HG03520 (cell line): ENCODE results near the gene C1QB.
"Not testable (repeated sequence)": the region's sequence is repeated elsewhere in the genome, so short reads cannot be mapped to it uniquely, and the experiment has no call there.

Source experiments
- ATAC-seq: cut with Tn5 transposase; IDR thresholded peaks from one replicate; pipeline ENCODE4 v1.9.1; 2021; ENCODE audit warnings: mild to moderate bottlenecking, moderate library complexity; ENCODE audit not compliant: unreplicated experiment

Gene C1QB

GRCh38 chr1:22691031-22691753 is 38.2 kb downstream of the C1QB start:
- no peak for ATAC-seq

DNA sequence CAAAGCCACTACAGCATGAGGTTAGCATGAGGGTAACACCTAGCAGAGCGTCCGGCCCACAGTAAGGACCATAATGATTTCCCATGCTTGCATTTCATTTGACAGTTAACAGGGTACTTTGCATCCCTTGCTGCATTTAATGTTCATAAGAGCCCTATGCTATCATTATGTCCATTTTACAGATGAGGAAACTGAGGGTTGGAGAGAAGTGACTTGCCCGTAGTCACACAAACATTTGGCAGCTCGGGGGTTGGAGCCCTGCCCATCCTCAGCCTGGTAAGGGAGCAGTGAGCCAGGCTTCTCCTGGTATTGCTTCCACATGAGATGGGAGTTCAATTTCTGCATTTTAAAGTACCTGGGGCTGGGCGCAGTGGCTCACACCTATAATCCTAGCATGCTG is 41.1 kb downstream of the C1QB start:
- ATAC-seq = no peak

DNA sequence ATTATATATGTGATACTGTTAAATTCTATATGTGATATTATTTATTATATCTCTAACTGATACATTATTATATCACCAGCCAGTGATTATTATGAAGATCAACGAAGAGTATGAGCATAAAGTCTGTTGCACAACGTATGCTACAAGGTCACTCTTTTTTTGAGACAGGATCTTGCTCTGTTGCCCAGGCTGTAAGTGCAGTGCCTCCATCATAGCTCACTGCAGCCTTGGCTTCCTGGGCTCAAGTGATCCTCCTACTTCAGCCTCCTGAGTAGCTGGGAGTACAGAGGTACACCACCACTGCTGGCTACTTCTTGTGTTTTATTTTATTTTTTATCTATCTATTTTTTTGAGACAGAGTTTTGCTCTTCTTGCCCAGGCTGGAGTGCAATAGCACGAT is 43.6 kb downstream of the C1QB start:
- no peak for ATAC-seq

DNA sequence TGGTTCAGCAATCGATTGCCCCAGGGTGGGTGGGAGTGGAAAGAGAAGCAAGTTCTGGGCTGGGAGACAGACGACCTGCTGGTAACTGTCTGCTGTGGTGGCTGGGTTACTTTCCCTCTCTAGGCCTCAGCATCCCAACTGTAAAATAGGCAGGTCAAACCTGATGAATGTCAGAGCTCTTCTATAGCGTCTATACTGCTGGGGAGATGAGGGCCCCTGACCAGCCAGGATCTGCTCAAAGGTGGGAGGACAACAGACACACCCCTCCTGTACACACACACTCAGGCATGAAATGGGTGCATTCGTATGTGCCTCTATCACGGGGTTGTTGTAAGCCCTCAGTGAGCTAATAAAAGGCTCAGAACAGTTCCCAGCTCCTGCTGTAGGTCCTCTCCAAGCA is 44.9 kb downstream of the C1QB start:
- ATAC-seq = no peak

DNA sequence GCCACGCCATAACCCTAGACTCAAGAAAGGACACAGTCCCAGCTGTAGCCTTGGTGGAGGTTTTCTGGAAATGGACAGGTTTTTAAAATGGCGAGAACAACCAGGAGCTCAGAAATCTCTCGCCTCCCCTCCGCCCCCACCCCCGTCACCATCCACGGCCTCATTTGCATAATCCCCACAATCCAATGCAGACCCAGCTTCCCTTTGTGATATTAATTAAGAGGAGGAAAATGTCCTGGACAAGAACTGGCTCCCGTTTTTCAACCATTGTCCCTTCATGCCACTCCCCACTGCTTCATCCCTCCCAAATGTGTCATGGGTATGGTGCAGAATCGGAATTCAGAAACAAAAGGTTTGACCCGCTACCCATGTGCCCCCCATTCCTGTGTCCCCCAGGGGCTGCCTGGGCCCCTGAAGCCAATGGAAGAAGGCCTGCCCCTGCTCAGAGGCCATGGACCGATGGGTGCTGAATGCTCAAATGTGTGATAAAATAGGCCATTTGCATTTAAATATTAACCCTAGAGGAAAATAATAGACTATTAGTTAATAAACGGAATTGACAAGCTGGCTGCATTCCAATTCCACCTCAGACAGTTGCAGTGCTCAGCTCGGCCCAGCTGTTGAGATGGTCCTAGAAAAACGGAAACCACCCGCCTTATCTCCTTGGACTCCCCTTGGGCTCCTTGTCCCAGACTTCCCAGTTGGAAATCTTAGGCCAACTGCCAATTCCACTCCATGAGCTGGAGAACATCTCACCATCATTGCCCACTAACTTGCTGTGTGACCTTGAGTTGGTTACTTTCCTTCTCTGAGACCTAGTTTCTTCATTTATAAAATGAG is 46.9 kb downstream of the C1QB start:
- no peak for ATAC-seq

- no peak for ATAC-seq
Observed at GRCh38 chr1:22702296-22703085, 49.5 kb downstream of the C1QB start.

GRCh38 chr1:22704440-22705067 is 51.5 kb downstream of the C1QB start:
- peak; percentile 58 for ATAC-seq

DNA sequence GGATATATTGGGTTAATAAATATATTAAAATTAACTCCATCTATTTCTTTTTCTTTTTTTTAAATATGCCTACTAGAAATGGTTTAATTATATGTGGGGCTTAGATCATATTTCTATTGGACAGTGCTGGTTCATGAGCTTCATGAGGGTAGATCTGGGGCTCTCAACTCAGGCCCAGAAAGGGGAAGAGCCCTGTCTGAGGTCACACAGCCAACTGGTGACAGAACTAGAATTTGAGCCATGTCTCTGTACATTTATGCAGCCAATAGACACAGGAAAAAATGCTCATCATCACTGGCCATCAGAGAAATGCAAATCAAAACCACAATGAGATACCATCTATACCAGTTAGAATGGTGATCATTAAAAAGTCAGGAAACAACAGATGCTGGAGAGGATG is 52.5 kb downstream of the C1QB start:
- no peak for ATAC-seq

GRCh38 chr1:22706100-22706499 is 53.1 kb downstream of the C1QB start:
- not testable (repeated sequence) for ATAC-seq

DNA sequence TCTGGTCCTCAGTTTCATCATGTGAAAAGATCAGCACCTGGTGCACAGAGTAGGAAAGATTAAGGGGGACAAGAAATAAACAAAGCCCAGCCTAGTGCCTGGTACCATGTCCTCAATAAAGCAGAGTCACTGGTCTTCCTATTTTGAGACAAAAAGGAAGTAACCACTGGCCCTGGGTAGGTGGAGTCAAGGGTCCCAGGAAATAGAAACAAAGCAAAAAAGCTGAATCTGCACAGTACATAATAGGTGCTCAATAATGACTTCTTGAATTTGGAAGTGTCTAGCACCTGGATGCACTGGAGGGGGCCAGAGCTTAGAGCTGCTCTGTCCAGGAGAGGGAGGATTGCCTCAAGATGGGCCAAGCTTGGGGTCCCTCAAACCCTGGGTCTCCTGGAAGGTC is 55.7 kb downstream of the C1QB start:
- ATAC-seq = no peak

DNA sequence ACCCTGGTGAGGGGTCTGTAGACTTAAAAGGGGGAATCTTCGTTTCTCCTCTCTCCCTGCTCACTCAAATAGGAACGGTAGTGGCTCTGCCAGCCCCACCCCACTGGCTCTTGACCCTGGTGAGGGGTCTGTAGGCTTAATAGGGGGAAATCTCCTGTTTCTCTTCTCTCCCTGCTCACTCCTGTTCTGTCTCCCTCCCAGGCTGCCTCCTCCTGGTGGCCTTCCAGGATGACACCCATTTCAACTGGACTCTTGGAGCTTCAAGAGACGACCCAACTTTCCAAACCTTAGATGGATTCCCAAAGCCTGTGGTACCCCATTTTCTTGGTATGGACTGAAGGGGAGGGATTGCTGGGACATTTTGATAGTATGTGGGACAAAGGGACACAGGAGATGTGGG is 56.2 kb downstream of the C1QB start:
- no peak for ATAC-seq

DNA sequence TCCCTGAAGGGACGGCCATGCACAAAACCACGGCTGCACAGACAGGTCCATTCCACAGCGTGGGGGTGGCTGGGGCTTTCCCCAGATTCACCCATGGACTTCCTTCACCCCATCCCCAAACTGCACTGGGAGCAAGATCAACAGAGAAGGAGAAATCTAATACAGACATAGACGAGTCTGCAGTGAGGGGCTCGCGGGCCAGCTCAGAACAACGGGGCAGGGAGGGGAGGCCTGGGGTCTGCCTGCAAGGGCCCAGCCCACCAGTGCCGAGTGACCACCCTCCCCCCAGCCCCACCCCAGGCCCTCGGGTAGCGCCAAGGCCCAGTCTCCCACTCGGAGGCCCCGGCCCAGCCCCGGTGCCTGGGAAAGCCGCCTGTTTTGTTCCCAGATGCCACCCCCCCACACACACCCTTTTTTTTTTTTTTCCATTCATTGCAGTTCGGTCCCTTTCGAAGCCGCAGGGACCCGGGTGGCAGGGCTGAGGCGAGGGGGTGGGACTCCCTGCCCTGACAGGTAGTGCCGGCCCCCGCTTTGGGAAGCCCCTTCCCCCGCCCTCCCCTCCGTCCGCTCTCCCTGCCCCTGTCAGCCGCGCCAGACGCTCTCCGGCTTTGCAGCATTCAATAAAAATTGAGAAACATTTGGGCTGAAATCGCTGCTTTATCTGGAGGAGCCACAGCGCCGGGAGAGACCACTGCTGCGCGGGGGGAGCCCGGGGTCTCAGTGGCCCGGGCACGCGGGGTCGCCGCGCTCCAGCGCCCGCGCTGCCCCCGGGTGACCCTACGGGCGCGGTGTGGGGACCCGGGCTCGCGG is 57.1 kb downstream of the C1QB start:
- ATAC-seq = no peak

GRCh38 chr1:22710701-22711049 is 57.6 kb downstream of the C1QB start, which contains the start of gene EPHB2:
TSS of gene EPHB2 (plus strand) at chr1:22710839. CDS start at chr1:22710983, 144 bp downstream.
- no peak for ATAC-seq

DNA sequence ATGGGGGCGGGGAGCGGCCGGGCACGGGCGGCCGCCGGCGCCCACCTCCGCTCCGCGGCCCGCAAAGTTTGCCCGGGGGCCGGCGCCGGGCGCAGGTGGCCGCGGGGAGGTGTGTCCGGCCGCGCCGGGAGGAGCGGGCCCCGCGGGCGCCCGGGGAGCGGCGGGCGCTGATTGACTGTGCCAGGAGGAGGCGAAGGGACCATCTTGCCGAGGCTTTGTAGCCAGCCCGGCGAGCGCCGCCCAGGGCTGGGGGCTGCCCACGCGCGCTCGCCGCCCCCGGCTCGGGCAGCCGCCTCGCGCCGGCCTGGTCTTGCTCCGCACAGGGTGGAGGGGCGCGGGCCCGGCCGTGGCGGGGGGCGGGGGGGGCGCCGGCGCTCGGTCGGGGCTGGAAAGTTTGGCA is 58.0 kb downstream of the C1QB start:
- no peak for ATAC-seq
